ENCODE measurements around the gene GALNT13.

Gene GALNT13

DNA sequence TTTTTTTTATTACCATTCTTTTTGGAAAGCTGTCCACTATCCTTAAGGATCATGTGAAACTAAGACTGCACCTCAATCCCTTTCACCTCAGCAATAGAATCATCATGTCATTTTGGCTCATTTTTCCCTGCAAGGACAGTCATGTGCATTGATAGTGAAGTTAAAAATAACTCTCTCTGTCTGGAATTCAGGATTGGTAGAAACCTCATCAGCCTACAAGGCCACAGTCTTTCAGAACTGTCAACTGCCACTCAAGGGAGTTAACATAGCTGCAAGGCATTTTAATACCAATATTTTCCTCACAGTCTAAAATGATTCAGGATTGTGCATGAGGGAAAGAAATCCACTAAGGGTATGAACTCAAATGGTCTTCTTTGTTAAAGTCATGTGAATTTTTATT lies 625.3 kb downstream of the GALNT13 start:
- DNase-seq = no peak

All from NCI-H510A treated with DMSO at 0.1 percent for 48 hours (cell line).